Hematopoietic multipotent progenitor cell (in vitro differentiated cells): ENCODE data around the gene KRTAP10-1. TPM values are rescaled to one million over a fixed set of nuclear protein-coding genes. Genes with fewer than 3 reads are reported as not detected.
"Not testable (repeated sequence)": the region's sequence is repeated elsewhere in the genome, so short reads cannot be mapped to it uniquely, and the experiment has no call there.

Source experiments
- DNase-seq, 3 donors: peaks; one replicate each; pipeline ENCODE4 v3.0.0-alpha.2; 2011 to 2015; ENCODE audit warnings: low read depth in 2 of 3, low spot score in 2 of 3
- total RNA-seq: library from RNA; depleted of rRNA; stranded (reverse); fragments of >200 nt; gene quantifications from one replicate; pipeline ENCODE4 v1.2.3, GENCODE V29; 2012

The KRTAP10-1 gene
- total RNA-seq, 1 donor = not detected

DNA sequence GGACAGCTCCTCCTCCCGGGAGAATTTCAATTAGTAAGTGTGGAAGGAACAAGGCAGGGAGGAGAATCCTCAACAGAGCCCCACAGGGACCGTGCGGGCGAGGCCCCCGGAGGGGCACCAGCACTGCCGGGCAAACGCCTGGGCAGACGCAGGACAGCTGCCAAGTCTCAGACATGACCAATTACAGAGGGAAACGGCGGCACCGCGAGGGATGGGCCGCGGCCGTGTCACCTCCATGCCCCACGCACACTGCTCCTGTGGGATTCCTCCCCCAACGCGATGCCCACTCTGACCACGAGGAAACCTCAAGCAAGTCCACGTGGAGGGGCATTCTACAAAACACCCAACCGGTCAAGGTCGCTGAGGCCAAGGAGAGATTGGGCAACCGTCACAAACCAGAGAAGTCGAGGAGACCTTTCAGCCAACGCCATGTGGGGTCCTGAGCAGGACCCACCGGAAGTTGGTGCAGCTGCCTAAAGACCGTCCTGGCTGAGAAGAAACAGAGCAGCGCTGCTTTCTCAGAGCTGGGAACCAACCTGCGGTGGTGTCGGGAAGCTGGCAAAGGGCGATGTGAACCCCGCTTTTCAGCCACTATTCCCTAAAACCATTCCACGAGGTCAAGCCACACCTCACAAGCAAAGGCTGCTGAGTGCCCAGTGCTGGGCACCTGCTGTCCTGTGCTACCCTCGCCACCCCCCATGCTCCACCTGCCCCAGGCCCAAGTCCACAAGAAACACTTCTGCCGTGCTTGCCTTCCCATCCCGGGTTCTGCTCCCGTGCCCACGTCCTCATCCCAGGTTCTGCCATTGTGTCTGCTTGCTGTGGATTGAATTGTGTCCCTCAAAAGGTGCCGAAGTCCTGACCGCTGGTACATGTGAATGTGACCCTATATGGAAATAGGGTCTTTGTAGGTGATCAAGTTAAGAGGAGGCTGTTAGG lies 32.1 kb upstream of the KRTAP10-1 start:
- no peak for DNase-seq

DNA sequence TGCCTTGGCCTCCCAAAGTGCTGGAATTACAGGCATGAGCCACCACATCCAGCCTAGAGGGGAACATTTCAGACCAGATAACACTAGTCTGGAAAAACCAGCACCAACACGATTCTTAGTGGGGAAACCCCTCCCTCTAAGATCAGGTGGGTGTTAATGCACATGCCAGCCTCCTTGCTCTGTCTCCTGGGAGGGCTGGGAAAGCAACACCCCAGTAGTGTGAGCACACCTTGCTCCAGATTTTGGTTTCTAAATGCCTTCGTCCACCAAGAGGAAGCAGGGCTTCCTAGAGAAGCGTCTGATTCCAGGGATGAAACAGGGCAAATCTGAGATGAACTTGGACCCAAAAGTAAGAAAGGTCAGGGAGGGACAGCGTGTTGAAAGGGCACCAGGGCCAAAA lies 31.3 kb upstream of the KRTAP10-1 start:
- no peak for DNase-seq

GRCh38 chr21:44569861-44570517 lies 30.0 kb upstream of the KRTAP10-1 start:
- DNase-seq = no peak

- DNase-seq = no peak
These were observed 28.9 kb upstream of the KRTAP10-1 start for GRCh38 chr21:44568667-44569556.

DNA sequence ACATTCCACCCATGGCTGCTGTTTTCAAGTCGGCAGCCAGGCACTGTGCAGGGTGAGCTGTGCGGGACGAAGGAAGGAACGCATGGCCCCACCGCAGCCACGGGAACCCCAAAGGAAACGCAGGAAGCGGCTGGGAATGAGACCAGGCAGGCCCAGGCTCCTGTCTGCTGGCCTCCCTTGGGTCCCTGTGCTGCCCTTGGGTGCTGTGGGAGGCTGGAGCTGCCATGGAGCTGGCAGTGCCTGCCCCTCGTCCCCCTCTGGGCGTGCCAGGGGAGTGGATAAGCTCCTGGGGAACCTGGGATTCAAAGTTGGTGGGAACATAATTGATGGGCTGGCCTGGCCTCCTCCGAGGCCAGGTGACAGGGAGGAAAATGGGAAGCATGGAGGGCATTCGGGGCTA lies 28.3 kb upstream of the KRTAP10-1 start:
- DNase-seq = no peak

DNA sequence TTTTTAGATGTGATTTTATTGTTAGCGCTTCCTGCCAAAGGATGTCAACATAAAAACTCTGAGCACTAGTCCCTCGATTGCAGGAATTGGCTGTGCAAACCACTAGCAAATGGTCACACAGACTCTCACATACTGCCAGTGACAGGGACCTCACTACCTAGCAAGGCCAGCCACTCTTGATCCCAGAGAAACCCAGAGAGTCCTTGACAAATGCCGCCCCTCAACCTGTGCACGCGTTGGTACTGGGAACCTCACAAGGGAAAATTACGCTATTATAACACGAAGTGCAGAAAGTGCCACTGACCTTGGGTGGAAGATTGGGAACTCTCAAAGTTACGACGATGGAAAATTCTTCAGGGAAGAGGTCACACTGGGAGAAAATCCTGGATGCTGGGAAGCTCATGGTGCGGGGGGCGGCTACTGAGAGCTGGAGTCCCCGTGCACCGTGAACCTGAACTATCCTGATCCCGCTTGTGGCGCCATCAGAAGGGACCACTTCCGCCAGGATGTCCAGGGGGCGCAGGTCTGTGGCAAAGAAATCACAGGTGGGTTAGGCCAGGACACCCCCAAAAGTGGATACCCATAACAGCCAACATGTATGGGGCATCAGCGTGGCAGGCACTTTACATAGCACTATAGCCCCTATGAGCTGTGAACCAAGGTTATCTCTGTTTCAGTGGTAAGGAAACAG lies 27.6 kb upstream of the KRTAP10-1 start:
- DNase-seq = no peak

- DNase-seq = peak in 2 of 3 donors; percentile 57 to 83
These were observed 26.4 kb upstream of the KRTAP10-1 start for GRCh38 chr21:44566403-44566802.

DNA sequence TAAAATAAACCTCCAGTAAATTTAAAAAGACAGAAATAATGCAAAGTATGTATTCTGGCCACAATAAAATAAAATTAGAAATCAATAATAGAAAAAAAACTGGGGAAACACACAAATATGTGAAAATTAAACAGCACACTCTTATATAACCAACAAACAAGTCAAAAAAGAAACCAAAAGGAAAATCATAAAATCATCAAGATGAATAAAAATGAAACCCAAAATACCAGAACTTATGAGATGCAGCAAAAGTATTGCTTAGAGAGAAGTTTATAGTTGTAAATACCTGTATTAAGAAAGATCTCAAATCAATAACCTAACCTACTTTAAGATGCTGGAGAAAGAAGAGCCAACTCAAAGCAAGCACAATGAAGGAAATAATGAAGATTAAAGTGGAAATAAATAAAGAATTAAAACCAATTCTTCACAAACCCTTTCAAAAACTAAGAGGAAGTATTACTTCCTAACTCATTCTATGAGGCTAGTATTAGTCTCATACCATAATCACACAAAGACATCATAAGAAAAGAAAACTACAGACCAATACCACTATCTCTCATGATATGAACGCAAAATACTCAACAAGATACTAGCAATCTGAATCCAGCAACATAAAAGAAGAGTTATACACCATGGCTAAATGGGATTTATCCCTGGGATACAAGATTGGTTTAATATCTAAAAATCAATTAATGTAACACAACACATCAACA lies 25.0 kb upstream of the KRTAP10-1 start:
- no peak for DNase-seq

GRCh38 chr21:44564099-44564498 lies 24.1 kb upstream of the KRTAP10-1 start:
- DNase-seq = no peak

DNA sequence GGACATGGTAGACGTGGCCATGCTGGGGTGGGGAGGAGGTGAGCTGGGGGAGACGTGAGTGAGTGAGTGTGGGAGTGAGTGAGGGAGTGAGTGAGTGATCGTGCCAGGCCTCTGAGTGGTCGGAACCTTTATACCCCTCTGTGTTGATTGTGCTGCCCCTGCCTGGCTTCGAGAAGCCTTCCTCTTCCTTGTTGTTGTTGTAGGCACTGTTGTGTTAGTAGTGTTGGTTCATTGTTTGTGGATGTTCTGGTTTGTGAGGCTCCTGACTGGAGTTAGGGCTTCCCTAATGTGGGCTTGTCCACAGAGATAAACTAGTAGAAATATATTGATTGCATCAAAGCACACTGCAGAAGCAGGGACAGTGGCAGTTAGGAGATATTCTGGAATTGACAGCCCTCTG lies 18.7 kb upstream of the KRTAP10-1 start, which contains the start of gene KRTAP10-3:
Gene KRTAP10-3, minus strand, starts transcription at position 101 of the 400 bp plus-strand sequence. Its CDS starts 80 bp downstream, at position 21.
- DNase-seq = no peak

- not testable (repeated sequence) for DNase-seq
These were observed 18.3 kb upstream of the KRTAP10-1 start for GRCh38 chr21:44558329-44558675.

DNA sequence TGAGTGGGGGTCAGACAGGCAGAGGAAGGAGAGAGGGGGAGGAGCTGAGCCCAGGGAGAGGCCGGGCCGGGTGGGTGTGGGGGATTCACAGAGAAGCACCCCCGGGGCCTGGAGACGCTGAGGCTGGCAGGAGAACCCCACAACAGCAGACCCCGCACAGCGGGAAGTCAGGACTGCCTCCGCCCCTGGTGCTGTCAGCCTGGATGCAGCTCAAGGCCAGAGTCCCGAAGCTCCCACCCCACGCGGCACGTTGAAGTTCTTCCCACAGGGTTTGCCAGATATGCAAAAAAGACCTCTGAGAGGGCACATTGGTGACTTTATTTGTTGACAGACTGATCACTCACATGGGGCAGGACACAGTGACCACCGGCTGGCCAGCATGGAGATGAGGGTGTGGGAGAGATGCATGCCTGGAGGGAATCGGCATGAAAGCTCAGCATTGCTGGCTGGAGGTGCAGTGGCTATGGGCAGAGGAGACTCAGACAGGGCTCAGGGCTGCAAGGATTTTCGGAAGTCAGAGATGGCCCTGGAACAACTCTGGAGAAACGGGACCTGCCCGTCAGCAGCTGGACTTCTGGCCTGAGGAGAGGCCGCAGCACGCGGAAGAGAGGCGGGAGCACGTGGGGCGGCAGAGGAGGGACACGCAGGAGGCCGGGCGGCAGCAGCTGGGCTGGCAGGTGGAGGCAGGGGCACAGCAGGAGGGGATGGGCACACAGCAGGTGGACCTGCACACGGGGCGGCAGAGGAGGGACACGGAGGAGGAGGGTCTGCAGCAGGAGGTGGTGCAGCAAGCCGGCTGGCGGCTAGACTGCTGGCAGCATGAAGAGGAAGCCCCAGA lies 17.7 kb upstream of the KRTAP10-1 start:
- DNase-seq = no peak

GRCh38 chr21:44556879-44557278 lies 16.9 kb upstream of the KRTAP10-1 start:
- no peak for DNase-seq

- DNase-seq = no peak
These were observed 15.3 kb upstream of the KRTAP10-1 start for GRCh38 chr21:44555200-44555875.

GRCh38 chr21:44552681-44553080 lies 12.7 kb upstream of the KRTAP10-1 start:
- no peak for DNase-seq

- DNase-seq = no peak
These were observed 12.1 kb upstream of the KRTAP10-1 start for GRCh38 chr21:44552136-44552535.

- no peak for DNase-seq
These were observed 11.5 kb upstream of the KRTAP10-1 start, which contains the start of gene KRTAP10-2 for GRCh38 chr21:44551340-44551961. TSS of gene KRTAP10-2 (minus strand) at chr21:44551505. CDS start at chr21:44551458, 47 bp downstream.

GRCh38 chr21:44550807-44551206 lies 10.8 kb upstream of the KRTAP10-1 start:
- DNase-seq = no peak
